Stimulated activated CD4-positive, alpha-beta T cell treated with anti-CD3 and anti-CD28 coated beads, Interleukin-1b, Interleukin-23, amount 100 ng/mL, for 4 hours (primary cell): ENCODE measurements around the gene AKR1A1.
A peak's percentile ranks its signal among the peaks of the same experiment; 100 is the strongest.
"Not testable (repeated sequence)": the region's sequence is repeated elsewhere in the genome, so short reads cannot be mapped to it uniquely, and the experiment has no call there.

ENCODE experiments used
- DNase-seq, 2 donors: peaks; one replicate each; pipeline ENCODE4 v3.0.0-alpha.2; 2020; ENCODE audit warnings: low read depth in 2 of 2

The AKR1A1 gene

DNA sequence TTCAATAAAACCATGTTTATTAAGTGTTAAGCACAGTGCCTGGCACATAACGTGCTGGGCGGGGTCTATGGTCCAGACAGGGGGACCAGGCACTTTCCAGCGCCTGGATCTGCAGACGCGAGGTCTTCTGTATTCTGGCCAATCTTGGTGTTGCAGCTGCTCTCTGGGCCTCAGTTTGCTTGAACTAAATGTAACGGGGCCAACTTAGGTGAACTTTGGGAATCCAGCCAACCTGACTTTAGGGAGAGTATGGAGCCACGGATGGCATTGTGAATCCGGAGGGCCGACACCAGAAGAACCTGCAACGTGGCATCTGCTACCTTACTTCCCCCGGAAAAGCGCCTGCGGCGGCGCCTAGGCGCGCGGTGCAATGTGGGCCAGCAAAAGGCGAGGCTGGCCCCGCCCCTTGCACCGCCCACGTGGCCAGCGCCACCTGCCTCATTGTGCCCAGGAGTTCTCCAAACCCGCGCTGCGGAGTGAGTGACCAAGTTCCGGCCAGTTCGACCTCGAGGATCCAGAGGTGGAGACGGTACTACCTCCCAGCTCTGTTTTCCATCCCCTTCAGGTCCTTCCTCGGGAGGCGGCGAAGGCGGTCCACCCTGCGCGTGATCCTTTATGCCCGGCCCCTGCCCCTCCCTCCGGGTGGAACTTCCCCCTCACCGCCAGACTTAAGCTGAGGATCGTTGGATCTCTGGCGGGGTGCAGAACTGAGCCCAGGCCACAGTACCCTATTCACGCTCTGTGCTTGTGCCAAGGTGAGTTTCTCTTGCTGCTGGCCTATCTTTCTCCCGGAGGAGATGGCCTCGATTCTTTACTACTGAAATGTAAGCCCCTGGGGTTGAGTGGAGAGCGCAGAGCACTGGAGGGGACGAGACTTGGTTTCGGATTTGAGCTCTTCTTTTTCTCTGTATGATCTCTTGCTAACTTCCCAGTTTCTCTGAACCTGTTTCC is at the start of gene AKR1A1:
Gene AKR1A1 (plus strand): TSS at position 426 of the 951 bp plus-strand sequence. CDS start 10,969 bp downstream, outside the sequence.
- DNase-seq: peak; percentile 83 to 90

GRCh38 chr1:45501505-45501859 is 49.1 kb upstream of the AKR1A1 start:
- no peak for DNase-seq

GRCh38 chr1:45503462-45504360 is 46.9 kb upstream of the AKR1A1 start:
- DNase-seq: no peak

DNA sequence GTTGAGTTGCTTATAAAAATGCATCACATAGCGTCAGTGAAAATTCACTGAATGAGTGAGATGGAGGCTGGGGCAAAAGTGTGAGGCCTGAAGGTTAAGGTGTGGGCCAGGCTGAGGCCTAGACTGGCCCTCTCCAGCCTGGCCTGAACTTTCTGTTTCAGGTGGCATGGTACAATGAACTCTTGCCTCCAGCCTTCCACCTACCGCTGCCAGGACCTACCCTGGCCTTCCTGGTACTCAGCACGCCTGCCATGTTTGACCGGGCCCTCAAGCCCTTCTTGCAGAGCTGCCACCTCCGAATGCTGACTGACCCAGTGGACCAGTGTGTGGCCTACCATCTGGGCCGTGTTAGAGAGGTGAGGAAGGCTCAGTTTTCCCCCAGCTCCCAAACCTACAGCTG is 43.4 kb upstream of the AKR1A1 start:
- no peak for DNase-seq

DNA sequence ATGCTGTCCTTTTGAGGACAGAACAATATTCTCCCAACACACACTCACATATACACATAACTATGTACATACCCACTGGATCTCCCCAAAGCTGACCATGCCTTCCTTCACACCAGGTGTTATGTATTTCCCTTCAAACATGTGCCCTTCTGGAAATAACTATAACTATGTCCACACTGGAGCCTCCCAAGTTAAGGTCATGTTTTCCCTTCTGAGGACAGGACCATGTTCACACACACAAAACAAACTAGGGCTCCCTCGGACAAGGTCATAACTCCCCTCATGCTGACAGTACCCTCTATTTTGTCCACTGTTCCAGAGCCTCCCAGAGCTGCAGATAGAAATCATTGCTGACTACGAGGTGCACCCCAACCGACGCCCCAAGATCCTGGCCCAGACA is 42.7 kb upstream of the AKR1A1 start:
- no peak for DNase-seq

DNA sequence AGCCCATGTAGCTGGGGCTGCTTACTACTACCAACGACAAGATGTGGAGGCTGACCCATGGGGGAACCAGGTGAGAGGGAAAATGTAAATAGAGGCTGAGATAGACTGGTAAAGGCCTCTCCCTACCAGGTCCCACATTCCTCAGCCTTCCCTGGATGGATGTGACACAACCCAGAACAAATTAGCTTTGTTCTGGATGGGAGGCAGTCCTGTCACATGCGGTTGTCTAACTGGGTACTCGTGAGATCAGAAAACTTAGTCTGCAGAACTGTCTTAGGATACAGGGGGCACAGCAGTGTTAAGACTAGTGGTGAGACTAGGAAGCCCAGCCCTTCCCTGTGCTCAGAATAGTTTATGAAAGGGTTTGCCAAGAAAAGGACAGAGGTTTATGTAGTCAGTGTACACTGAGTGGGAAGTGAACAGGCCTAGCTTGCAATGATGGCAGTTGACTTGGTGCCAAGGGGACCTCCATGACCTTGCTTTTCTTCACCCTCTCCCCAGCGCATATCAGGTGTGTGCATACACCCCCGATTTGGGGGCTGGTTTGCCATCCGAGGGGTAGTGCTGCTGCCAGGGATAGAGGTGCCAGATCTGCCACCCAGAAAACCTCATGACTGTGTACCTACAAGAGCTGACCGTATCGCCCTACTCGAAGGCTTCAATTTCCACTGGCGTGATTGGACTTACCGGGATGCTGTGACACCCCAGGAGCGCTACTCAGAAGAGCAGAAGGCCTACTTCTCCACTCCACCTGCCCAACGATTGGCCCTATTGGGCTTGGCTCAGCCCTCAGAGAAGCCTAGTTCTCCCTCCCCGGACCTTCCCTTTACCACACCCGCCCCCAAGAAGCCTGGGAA is 42.1 kb upstream of the AKR1A1 start:
- no peak for DNase-seq

GRCh38 chr1:45510036-45510971 is 40.3 kb upstream of the AKR1A1 start:
- no peak for DNase-seq

DNA sequence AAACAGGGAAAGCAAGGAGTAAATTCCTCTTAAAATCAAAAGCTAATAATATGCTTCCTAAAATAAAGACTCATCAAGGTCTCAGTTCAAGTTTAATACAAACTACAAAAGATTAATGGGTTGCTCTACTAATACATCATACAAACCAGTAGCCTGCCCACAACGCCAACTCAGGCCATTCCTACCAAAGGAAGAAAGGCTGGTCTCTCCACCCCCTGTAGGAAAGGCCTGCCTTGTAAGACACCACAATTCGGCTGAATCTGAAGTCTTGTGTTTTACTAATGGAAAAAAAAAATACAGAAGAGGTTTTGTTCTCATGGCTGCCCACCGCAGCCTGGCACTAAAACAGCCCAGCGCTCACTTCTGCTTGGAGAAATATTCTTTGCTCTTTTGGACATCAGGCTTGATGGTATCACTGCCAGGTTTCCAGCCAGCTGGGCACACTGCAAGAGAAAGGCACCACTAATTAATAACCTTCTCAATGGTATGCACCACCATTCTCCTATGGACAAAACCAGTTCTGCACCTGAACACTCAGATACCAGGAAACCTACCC is 39.6 kb upstream of the AKR1A1 start:
- no peak for DNase-seq

- peak; percentile 29 to 45 for DNase-seq
Measured at GRCh38 chr1:45512641-45513054, 38.0 kb upstream of the AKR1A1 start.

DNA sequence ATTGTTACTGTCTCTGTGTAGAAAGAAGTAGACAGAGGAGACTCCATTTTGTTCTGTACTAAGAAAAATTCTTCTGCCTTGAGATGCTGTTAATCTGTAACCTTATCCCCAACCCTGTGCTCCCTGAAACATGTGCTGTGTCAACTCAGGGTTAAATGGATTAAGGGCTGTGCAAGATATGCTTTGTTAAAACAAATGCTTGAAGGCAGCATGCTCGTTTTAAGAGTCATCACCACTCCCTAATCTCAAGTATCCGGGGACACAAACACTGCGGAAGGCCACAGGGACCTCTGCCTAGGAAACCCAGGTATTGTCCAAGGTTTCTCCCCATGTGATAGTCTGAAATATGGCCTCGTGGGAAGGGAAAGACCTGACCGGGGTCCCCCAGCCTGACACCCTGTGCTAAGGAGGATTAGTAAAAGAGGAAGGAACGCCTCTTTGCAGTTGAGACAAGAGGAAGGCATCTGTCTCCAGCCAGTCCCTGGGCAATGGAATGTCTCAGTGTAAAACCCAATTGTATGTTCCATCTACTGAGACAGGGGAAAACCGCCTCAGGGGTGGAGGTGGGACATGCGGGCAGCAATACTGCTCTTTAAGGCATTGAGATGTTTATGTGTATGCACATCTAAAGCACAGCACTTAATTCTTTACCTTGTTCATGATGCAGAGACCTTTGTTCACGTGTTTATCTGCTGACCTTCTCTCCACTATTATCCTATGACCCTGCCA is 36.9 kb upstream of the AKR1A1 start:
- DNase-seq: not testable (repeated sequence)

GRCh38 chr1:45516036-45516435 is 34.6 kb upstream of the AKR1A1 start:
- no peak for DNase-seq

DNA sequence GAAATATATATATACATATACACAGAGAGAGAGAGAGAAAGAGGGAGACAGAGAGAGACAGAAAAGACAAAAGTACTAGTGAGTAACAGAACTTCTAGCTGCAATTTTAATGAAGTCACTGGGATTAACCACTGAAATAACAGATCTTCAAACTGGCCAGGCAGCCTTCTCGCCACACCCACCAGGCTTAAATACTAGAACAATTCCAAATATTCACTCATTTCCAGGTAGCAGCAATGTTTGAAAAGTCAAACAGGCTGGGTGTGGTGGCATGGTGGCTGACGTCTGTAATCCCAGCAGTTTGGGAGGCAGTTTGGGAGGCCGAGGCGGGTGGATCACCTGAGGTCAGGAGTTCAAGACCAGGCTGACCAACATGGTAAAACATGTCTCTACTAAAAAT is 34.2 kb upstream of the AKR1A1 start:
- no peak for DNase-seq

GRCh38 chr1:45518366-45518765 is 32.3 kb upstream of the AKR1A1 start:
- not testable (repeated sequence) for DNase-seq

- DNase-seq: no peak
Measured at GRCh38 chr1:45518910-45519309, 31.7 kb upstream of the AKR1A1 start.

GRCh38 chr1:45519774-45520173 is 30.9 kb upstream of the AKR1A1 start:
- not testable (repeated sequence) for DNase-seq

DNA sequence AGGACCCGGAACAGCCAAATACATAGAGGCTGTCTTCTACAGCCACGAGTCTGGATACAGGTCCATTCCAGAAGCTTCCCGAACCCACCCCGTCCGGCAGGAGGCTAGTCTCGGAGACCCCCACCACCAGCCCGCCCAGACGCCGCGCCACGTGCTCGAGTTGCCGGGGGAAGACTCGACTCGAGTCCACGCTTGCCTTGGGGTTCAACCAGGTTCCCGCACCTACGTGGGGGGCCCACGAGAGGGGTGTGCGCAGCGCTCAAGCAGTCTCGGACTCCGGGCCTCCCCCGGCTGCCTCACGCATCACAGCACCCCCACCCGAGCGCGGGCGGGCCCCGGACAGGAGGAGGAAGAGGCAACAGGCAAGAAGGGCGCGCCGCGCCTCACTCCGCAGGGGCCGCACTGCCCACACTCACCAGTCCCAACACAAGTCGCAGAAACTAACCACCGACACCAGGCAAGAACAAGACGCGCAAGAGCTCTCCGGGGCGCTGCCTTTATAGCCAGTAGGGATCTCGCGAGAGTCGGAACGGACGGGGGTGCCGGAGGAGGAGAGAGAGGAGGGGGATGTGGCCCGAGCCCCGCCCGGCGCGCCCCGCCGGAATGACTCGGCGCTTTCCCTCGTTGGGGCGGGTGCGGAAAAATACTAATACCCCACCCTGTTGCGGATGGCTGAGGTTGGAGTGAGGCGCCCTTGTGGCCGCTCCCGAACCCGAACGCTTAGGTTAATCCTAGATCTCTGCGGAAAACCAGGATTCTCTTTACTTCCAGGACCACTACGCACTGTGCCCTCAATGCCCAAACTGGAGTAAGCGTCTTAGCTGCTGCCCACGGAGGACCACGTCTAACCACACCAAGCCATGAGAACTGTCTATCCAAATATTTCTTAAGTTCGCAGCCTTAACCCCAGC is 29.0 kb upstream of the AKR1A1 start, which contains the start of gene PRDX1:
Gene PRDX1 (minus strand): TSS at position 472 of the 911 bp plus-strand sequence. CDS start 2,841 bp downstream, outside the sequence.
- peak; percentile 98 to 99 for DNase-seq

- DNase-seq: no peak
Measured at GRCh38 chr1:45522324-45523104, 28.1 kb upstream of the AKR1A1 start.
